Neural cell (in vitro differentiated cells): ENCODE results near the gene KRT39.

ENCODE experiments used
- CTCF ChIP-seq: fragments of 450-650 bp; IDR thresholded peaks from 2 replicates; pipeline ENCODE4 v1.5.1; 2014; ENCODE audit warnings: antibody characterized with exemption, mild to moderate bottlenecking, moderate library complexity; ENCODE audit not compliant: poor library complexity, severe bottlenecking
- EP300 ChIP-seq: fragments of 450-650 bp; conservative IDR thresholded peaks from 2 replicates; pipeline ENCODE4 v1.6.1; 2014; ENCODE audit warnings: antibody characterized with exemption, mild to moderate bottlenecking, moderate library complexity; ENCODE audit not compliant: poor library complexity, severe bottlenecking
- EZH2 ChIP-seq: fragments of 200-600, 300-800 bp; shearing (Covaris generic), sonication (generic); IDR thresholded peaks from 2 replicates; pipeline ENCODE4 v1.6.1; 2014; ENCODE audit warnings: antibody characterized with exemption, low read length, borderline replicate concordance, mild to moderate bottlenecking; ENCODE audit not compliant: insufficient read depth, poor library complexity, severe bottlenecking
- MXI1 ChIP-seq: fragments of 450-650 bp; conservative IDR thresholded peaks from 2 replicates; pipeline ENCODE4 v1.6.1; 2014; ENCODE audit warnings: antibody characterized with exemption, mild to moderate bottlenecking; ENCODE audit not compliant: poor library complexity, severe bottlenecking
- POLR2AphosphoS5 ChIP-seq: IDR thresholded peaks from 2 replicates; pipeline ENCODE4 v1.6.1; 2012
- RAD21 ChIP-seq: fragments of 450-650 bp; conservative IDR thresholded peaks from 2 replicates; pipeline ENCODE4 v1.6.1; 2014; ENCODE audit warnings: antibody characterized with exemption, mild to moderate bottlenecking, moderate library complexity
- SMC3 ChIP-seq: fragments of 450-650 bp; conservative IDR thresholded peaks from 2 replicates; pipeline ENCODE4 v1.6.1; 2014; ENCODE audit warnings: antibody characterized with exemption, mild to moderate bottlenecking, moderate library complexity; ENCODE audit not compliant: poor library complexity
- TAF1 ChIP-seq: IDR thresholded peaks from 2 replicates; pipeline ENCODE4 v1.6.1; 2012; ENCODE audit warnings: low read depth
- TF ChIP-seq, protein P1 (sequence below): IDR thresholded peaks from 2 replicates; pipeline ENCODE4 v1.6.1; 2012; ENCODE audit warnings: borderline replicate concordance

- TF ChIP-seq CTCF (no peak), POLR2AphosphoS5 (no peak), EZH2 (no peak), TAF1 (no peak), RAD21 (no peak), EP300 (no peak), SMC3 (no peak), MXI1 (no peak)
- TF ChIP-seq, protein P1, sequence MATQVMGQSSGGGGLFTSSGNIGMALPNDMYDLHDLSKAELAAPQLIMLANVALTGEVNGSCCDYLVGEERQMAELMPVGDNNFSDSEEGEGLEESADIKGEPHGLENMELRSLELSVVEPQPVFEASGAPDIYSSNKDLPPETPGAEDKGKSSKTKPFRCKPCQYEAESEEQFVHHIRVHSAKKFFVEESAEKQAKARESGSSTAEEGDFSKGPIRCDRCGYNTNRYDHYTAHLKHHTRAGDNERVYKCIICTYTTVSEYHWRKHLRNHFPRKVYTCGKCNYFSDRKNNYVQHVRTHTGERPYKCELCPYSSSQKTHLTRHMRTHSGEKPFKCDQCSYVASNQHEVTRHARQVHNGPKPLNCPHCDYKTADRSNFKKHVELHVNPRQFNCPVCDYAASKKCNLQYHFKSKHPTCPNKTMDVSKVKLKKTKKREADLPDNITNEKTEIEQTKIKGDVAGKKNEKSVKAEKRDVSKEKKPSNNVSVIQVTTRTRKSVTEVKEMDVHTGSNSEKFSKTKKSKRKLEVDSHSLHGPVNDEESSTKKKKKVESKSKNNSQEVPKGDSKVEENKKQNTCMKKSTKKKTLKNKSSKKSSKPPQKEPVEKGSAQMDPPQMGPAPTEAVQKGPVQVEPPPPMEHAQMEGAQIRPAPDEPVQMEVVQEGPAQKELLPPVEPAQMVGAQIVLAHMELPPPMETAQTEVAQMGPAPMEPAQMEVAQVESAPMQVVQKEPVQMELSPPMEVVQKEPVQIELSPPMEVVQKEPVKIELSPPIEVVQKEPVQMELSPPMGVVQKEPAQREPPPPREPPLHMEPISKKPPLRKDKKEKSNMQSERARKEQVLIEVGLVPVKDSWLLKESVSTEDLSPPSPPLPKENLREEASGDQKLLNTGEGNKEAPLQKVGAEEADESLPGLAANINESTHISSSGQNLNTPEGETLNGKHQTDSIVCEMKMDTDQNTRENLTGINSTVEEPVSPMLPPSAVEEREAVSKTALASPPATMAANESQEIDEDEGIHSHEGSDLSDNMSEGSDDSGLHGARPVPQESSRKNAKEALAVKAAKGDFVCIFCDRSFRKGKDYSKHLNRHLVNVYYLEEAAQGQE: no peak
Observed at GRCh38 chr17:40974366-40974765, 7.6 kb upstream of the KRT39 start.
